Measurements from ENCODE around the gene SPTBN1.

SPTBN1 gene

GRCh38 chr2:54598347-54599325, 142.5 kb downstream of the SPTBN1 start:
- Histone ChIP-seq H3K27me3 (no peaks in the 10 kb centered on the region), H3K27ac (peak overlapping the region; percentile 52 to 67), H3K9me3 (no peaks in the 10 kb centered on the region), H3K36me3 (no peaks in the 10 kb centered on the region), H3K4me1 (peaks cover 0 to 85% (median 60%) of the 10 kb centered on the region in 4 donors), H3K4me3 (no peak overlapping the region)
- intact Hi-C loops (cut with DNase I; ENCODE audit: low total_unique reads) = no loop called here
- DNase-seq = no peak
- no peak for TF ChIP-seq CTCF (IDR thresholded peaks at IDR 0.05)

GRCh38 chr2:54599326-54599710, 143.2 kb downstream of the SPTBN1 start:
- no peak for DNase-seq
- Histone ChIP-seq H3K4me1 (peaks cover 0 to 92% (median 67%) of the 10 kb centered on the region in 4 donors), H3K4me3 (no peak overlapping the region), H3K9me3 (no peaks in the 10 kb centered on the region), H3K27ac (peak overlapping the region; percentile 35 to 67), H3K27me3 (no peaks in the 10 kb centered on the region), H3K36me3 (no peaks in the 10 kb centered on the region)
- intact Hi-C loops (cut with DNase I; ENCODE audit: low total_unique reads) = no loop called here
- TF ChIP-seq CTCF (IDR thresholded peaks at IDR 0.05) = no peak

GRCh38 chr2:54599914-54600313, 143.8 kb downstream of the SPTBN1 start:
- TF ChIP-seq CTCF (IDR thresholded peaks at IDR 0.05) = no peak
- Histone ChIP-seq H3K27me3 (no peaks in the 10 kb centered on the region), H3K9me3 (no peaks in the 10 kb centered on the region), H3K4me3 (no peak overlapping the region), H3K27ac (peak overlapping the region; percentile 35 to 67), H3K36me3 (no peaks in the 10 kb centered on the region), H3K4me1 (peaks cover 0 to 98% (median 73%) of the 10 kb centered on the region in 4 donors)
- intact Hi-C loops (cut with DNase I; ENCODE audit: low total_unique reads) = no loop called here
- peak; percentile 44 to 81 for DNase-seq

DNA sequence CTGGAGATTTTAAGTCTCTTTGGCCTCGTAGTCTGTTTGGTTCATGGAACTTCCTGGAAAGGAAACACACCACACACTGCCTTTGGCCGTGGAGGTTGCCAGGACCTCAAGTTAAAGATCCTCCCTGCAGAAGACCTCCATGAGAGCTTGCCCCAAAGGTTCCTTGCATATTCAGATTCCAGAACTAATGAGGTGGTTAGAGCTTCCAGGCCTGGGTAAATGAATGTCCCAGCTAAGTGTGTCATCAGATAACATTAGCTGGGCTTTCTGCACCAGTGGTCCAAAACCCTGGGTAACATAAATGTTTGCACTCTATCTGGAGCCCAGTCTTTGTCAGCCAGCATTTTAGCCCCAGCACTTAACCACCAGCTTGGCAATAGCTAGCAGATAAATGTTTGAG, 145.2 kb downstream of the SPTBN1 start:
- H3K27ac ChIP-seq = peak overlapping the region; percentile 67 to 68
- intact Hi-C loops (cut with DNase I; ENCODE audit: low total_unique reads) = no loop called here
- H3K4me1 ChIP-seq = peaks cover 0 to 98% (median 80%) of the 10 kb centered on the region in 4 donors
- H3K27me3 ChIP-seq = no peaks in the 10 kb centered on the region
- H3K9me3 ChIP-seq = no peaks in the 10 kb centered on the region
- no peak overlapping the region for H3K4me3 ChIP-seq
- no peak for DNase-seq
- TF ChIP-seq CTCF (IDR thresholded peaks at IDR 0.05) = no peak
- H3K36me3 ChIP-seq = no peaks in the 10 kb centered on the region

- Histone ChIP-seq H3K4me1 (peaks cover 0 to 93% (median 72%) of the 10 kb centered on the region in 4 donors), H3K9me3 (no peaks in the 10 kb centered on the region), H3K4me3 (no peak overlapping the region), H3K27me3 (no peaks in the 10 kb centered on the region), H3K27ac (peak overlapping the region; percentile 56 to 68), H3K36me3 (no peaks in the 10 kb centered on the region)
- intact Hi-C loops (cut with DNase I; ENCODE audit: low total_unique reads) = no loop called here
- no peak for DNase-seq
- no peak for TF ChIP-seq CTCF (IDR thresholded peaks at IDR 0.05)
Observed at GRCh38 chr2:54602736-54603322, 146.7 kb downstream of the SPTBN1 start.

All from tibial artery (tissue), 4 donors.